Endothelial cell of umbilical vein (primary cell): ENCODE data around the gene SNX19. TPM values are rescaled to one million over a fixed set of nuclear protein-coding genes. Genes with fewer than 3 reads are reported as not detected.

Experiments
- BruUV-seq: library from RNA; stranded (reverse); fragments of 400-500 nt; replicated peaks from 2 replicates; lab custom pipeline; 2021; lab: Mats Ljungman, UMichigan
- CTCF ChIA-PET: fragments of 300-600, 350-600 bp; sonication (Branson Sonifier 250); formaldehyde crosslinking; loops from one replicate; lab custom pipeline; 2021; ENCODE audit warnings: antibody characterized with exemption, inconsistent platforms; lab: Charles Lee
- POLR2A ChIA-PET: fragments of 300-600, 350-600 bp; sonication (Branson Sonifier 250); formaldehyde crosslinking; loops from one replicate; lab custom pipeline; 2021; ENCODE audit warnings: antibody characterized with exemption, inconsistent platforms; lab: Charles Lee
- DNase-seq: peaks from one replicate; pipeline ENCODE4 v3.0.0-alpha.2; 2011; ENCODE audit warnings: low read depth, low spot score
- FAIRE-seq: peaks from 2 replicates; lab custom pipeline; 2011; peaks lifted over from hg19 to GRCh38; lab: Jason Lieb, UNC
- H2AFZ ChIP-seq: 2 replicates; pipeline ENCODE4 v1.6.0; 2012; ENCODE audit warnings: low read depth, low read length, control low read depth, inconsistent platforms
- H3K27ac ChIP-seq: 2 replicates; pipeline ENCODE4 v1.5.1; 2011; ENCODE audit warnings: low read depth, mild to moderate bottlenecking, control low read depth, low read length, moderate library complexity; ENCODE audit not compliant: insufficient read depth
- H3K27me3 ChIP-seq, 2 experiments: 2 replicates each; pipeline versions ENCODE4 v1.6.0 to v1.6.1; 2011; ENCODE audit warnings: low read length in 2 of 2, mixed read lengths in 1 of 2; ENCODE audit not compliant: control insufficient read depth in 2 of 2, insufficient read depth in 2 of 2
- H3K36me3 ChIP-seq, 2 experiments: 2 replicates in 1 of 2; 3 replicates in 1 of 2; pipeline ENCODE4 v1.5.1; 2011; ENCODE audit warnings: low read length in 2 of 2, mild to moderate bottlenecking in 1 of 2, moderate library complexity in 1 of 2; ENCODE audit not compliant: control insufficient read depth in 2 of 2, insufficient read depth in 2 of 2; ENCODE audit errors: extremely low read depth in 1 of 2
- H3K4me1 ChIP-seq: 3 replicates; pipeline ENCODE4 v1.5.1; 2011; ENCODE audit warnings: mild to moderate bottlenecking, low read length; ENCODE audit not compliant: control insufficient read depth, insufficient read depth; ENCODE audit errors: extremely low read depth
- H3K4me2 ChIP-seq: 2 replicates; pipeline ENCODE4 v1.6.1; 2011; ENCODE audit warnings: low read length, control low read depth, mixed read lengths; ENCODE audit not compliant: insufficient read depth
- H3K4me3 ChIP-seq, 3 experiments: fragments of 200-600 bp in 1 of 3; sonication (generic), shearing (Covaris generic) in 1 of 3; replicated peaks in 1 of 3; 2 replicates each; pipeline ENCODE4 v1.5.1; 2011 to 2016; ENCODE audit warnings: control low read depth in 3 of 3, low read length in 3 of 3, mild to moderate bottlenecking in 2 of 3, inconsistent platforms in 1 of 3, low read depth in 1 of 3, moderate library complexity in 1 of 3; ENCODE audit not compliant: insufficient read depth in 1 of 3
- H3K79me2 ChIP-seq: 2 replicates; pipeline ENCODE4 v1.6.0; 2012; ENCODE audit warnings: low read length, inconsistent platforms; ENCODE audit not compliant: control insufficient read depth, insufficient read depth
- H3K9ac ChIP-seq: replicated peaks from 2 replicates; pipeline ENCODE3; 2011; ENCODE audit warnings: low read length, control low read depth; ENCODE audit not compliant: insufficient read depth; ENCODE audit errors: extremely low read depth
- H3K9me1 ChIP-seq: replicated peaks from 3 replicates; pipeline ENCODE4 v1.6.0; 2011; ENCODE audit warnings: mild to moderate bottlenecking, low read length; ENCODE audit not compliant: control insufficient read depth, insufficient read depth; ENCODE audit errors: extremely low read depth
- H3K9me3 ChIP-seq: replicated peaks from 2 replicates; pipeline ENCODE4 v1.5.1; 2012; ENCODE audit warnings: low read length, inconsistent platforms; ENCODE audit not compliant: control insufficient read depth, insufficient read depth
- H4K20me1 ChIP-seq: replicated peaks from 2 replicates; pipeline ENCODE3; 2011; ENCODE audit warnings: mild to moderate bottlenecking, low read length; ENCODE audit not compliant: control insufficient read depth, insufficient read depth; ENCODE audit errors: extremely low read depth
- CTCF ChIP-seq, 2 donors: IDR thresholded peaks; 1 replicate in 1 of 2; 2 replicates in 1 of 2; pipeline ENCODE4 v1.5.1; 2011; ENCODE audit warnings: low read length in 2 of 2, mild to moderate bottlenecking in 2 of 2, moderate library complexity in 2 of 2, control low read depth in 1 of 2, inconsistent platforms in 1 of 2, low read depth in 1 of 2; ENCODE audit not compliant: insufficient read depth in 1 of 2; ENCODE audit errors: extremely low read depth in 1 of 2
- EZH2 ChIP-seq: IDR thresholded peaks from 2 replicates; pipeline ENCODE4 v1.6.1; 2012; ENCODE audit warnings: borderline replicate concordance, low read depth, mild to moderate bottlenecking, moderate library complexity, low read length, inconsistent platforms; ENCODE audit not compliant: severe bottlenecking
- GATA2 ChIP-seq: IDR thresholded peaks from 2 replicates; pipeline ENCODE4 v1.7.0; 2011; ENCODE audit warnings: low read depth, mild to moderate bottlenecking, moderate library complexity, mixed read lengths, low read length; ENCODE audit not compliant: insufficient read length, insufficient read depth
- JUN ChIP-seq: IDR thresholded peaks from 2 replicates; pipeline ENCODE4 v1.6.1; 2011; ENCODE audit warnings: borderline replicate concordance, low read depth; ENCODE audit not compliant: insufficient read length, insufficient read depth
- MAX ChIP-seq: IDR thresholded peaks from 2 replicates; pipeline ENCODE4 v1.6.1; 2011; ENCODE audit not compliant: insufficient read depth, insufficient read length
- MYC ChIP-seq: IDR thresholded peaks from one replicate; pipeline ENCODE4 v1.6.1; 2011; ENCODE audit warnings: mild to moderate bottlenecking, low read depth, low read length
- POLR2A ChIP-seq: IDR thresholded peaks from 2 replicates; pipeline ENCODE4 v1.6.1; 2012; ENCODE audit warnings: low read depth, mild to moderate bottlenecking, control low read depth, low read length
- POLR2AphosphoS5 ChIP-seq: IDR thresholded peaks from 2 replicates; pipeline ENCODE4 v1.6.1; 2012; ENCODE audit warnings: low read depth, mild to moderate bottlenecking, control low read depth, low read length, moderate library complexity; ENCODE audit not compliant: insufficient read depth
- dilution Hi-C: fragments of 300-500 bp; cut with MboI; formaldehyde crosslinking; loops from one replicate; pipeline ENCODE4 v1.15.0; 2019; ENCODE audit warnings: low sequenced_read_pairs; ENCODE audit not compliant: extremely low pct_ligation_motif_present
- intact Hi-C: fragments of 100-400 bp; cut with micrococcal nuclease; formaldehyde crosslinking; loops from one replicate; pipeline ENCODE4 v1.10.0; 2022
- polyA plus RNA-seq, 4 experiments: library from polyadenylated mRNA; depleted of rRNA in 3 of 4; stranded (reverse) in 3 of 4; unstranded in 1 of 4; fragments of >200 nt; gene quantifications; 2 replicates each; pipeline versions ENCODE4 v1.2.1 to v1.2.3, GENCODE V29; 2011 to 2012; ENCODE audit warnings: missing spikeins in 1 of 4
- total RNA-seq: library from RNA; stranded (reverse); gene quantifications from 2 replicates; pipeline ENCODE4 v1.2.3, GENCODE V29; 2021

Gene SNX19
- total and polyA plus RNA-seq, 2 donors (not counting 3 experiments of a cell fraction or from before 2014, with no cell fraction given) = 37.4 to 49.8 TPM

GRCh38 chr11:130852589-130852988 lies 63.7 kb downstream of the SNX19 start:
- Histone ChIP-seq H2AFZ (no peak overlapping the region), H3K9me3 (no peaks in the 10 kb centered on the region), H3K79me2 (no peaks in the 10 kb centered on the region), H3K9ac (no peak overlapping the region), H3K27me3 (peaks cover 0 to 4% of the 10 kb centered on the region in 2 experiments), H3K4me2 (no peak overlapping the region), H3K4me1 (no peaks in the 10 kb centered on the region), H3K36me3 (no peaks in the 10 kb centered on the region), H4K20me1 (no peaks in the 10 kb centered on the region), H3K4me3 (no peak overlapping the region), H3K27ac (no peak overlapping the region), H3K9me1 (no peaks in the 10 kb centered on the region)
- ChIA-PET CTCF (interaction anchor here (0.7 to 2.3 kb wide), 5 partner anchors 10 to 422 kb away, joined by 3 to 16 read pairs (median 8); no protein-coding TSS in a partner anchor), POLR2A (no interaction called here)
- dilution Hi-C loops (loop anchor here (25.0 kb wide), 1 partner anchor 415 kb away; the partner anchor contains the start of genes ADAMTS15 and ADAMTS8), intact Hi-C loops (no loop called here)
- TF ChIP-seq JUN = no peak
- TF ChIP-seq EZH2 = no peak
- no peak for TF ChIP-seq GATA2
- no peak for TF ChIP-seq POLR2A
- TF ChIP-seq MAX = no peak
- no peak for TF ChIP-seq MYC
- TF ChIP-seq POLR2AphosphoS5 = no peak
- no peak for TF ChIP-seq CTCF (IDR thresholded peaks at IDR 0.05; ENCODE audit: extremely low read depth in 1 of 2, insufficient read depth in 1 of 2, low read depth in 1 of 2, low read length in 2 of 2)
- DNase-seq (no peak), FAIRE-seq (no peak)
- BruUV-seq = no TSS peak
